ENCODE results near the gene SAA2. TPM values are rescaled to one million over a fixed set of nuclear protein-coding genes. Genes with fewer than 3 reads are reported as not detected.
A peak's percentile ranks its signal among the peaks of the same experiment; 100 is the strongest.
"Not testable (repeated sequence)": the region's sequence is repeated elsewhere in the genome, so short reads cannot be mapped to it uniquely, and the experiment has no call there.

Gene SAA2
- total RNA-seq, 2 donors from 2014 or later, result not detected

GRCh38 chr11:18264035-18264434 is 15.6 kb upstream of the SAA2 start:
- Mint-ChIP-seq H3K36me3 (ENCODE audit: low read depth) (no peaks in the 10 kb centered on the region), H3K9me3 (no peaks in the 10 kb centered on the region), H3K27ac (no peak overlapping the region), H3K4me1 (peaks cover 5% of the 10 kb centered on the region), H3K27me3 (no peaks in the 10 kb centered on the region), H3K4me3 (no peak overlapping the region)
- ATAC-seq (replicated peaks), result peak; percentile 42

GRCh38 chr11:18262681-18263350 is 14.3 kb upstream of the SAA2 start:
- H3K4me1 Mint-ChIP-seq; H3K4me3 Mint-ChIP-seq; H3K9me3 Mint-ChIP-seq; ATAC-seq (replicated peaks); H3K27me3 Mint-ChIP-seq; H3K27ac Mint-ChIP-seq; H3K36me3 Mint-ChIP-seq (ENCODE audit: low read depth): not testable (repeated sequence)

- no peaks in the 10 kb centered on the region for H3K9me3 Mint-ChIP-seq
- no peak for ATAC-seq (replicated peaks)
Observed at GRCh38 chr11:18261721-18262120, 13.3 kb upstream of the SAA2 start.

GRCh38 chr11:18259259-18259658 is 10.8 kb upstream of the SAA2 start:
- no peak for ATAC-seq (replicated peaks)
- H3K4me3 Mint-ChIP-seq, result no peak overlapping the region
- peaks cover 5% of the 10 kb centered on the region for H3K4me1 Mint-ChIP-seq
- no peaks in the 10 kb centered on the region for H3K36me3 Mint-ChIP-seq (ENCODE audit: low read depth)
- H3K27me3 Mint-ChIP-seq, result no peaks in the 10 kb centered on the region
- H3K27ac Mint-ChIP-seq, result no peak overlapping the region
- H3K9me3 Mint-ChIP-seq, result no peaks in the 10 kb centered on the region

More at GRCh38 chr11:18261721-18262120, 13.3 kb upstream of the SAA2 start:
- no peaks in the 10 kb centered on the region for H3K36me3 Mint-ChIP-seq (ENCODE audit: low read depth)
- H3K27ac Mint-ChIP-seq, result no peak overlapping the region
- no peaks in the 10 kb centered on the region for H3K27me3 Mint-ChIP-seq
- no peak overlapping the region for H3K4me3 Mint-ChIP-seq
- peaks cover 5% of the 10 kb centered on the region for H3K4me1 Mint-ChIP-seq

- H3K27me3 Mint-ChIP-seq, result no peaks in the 10 kb centered on the region
- H3K27ac Mint-ChIP-seq, result no peak overlapping the region
- ATAC-seq (replicated peaks), result no peak
- H3K9me3 Mint-ChIP-seq, result no peaks in the 10 kb centered on the region
- H3K36me3 Mint-ChIP-seq (ENCODE audit: low read depth), result no peaks in the 10 kb centered on the region
- H3K4me3 Mint-ChIP-seq, result no peak overlapping the region
- H3K4me1 Mint-ChIP-seq, result no peaks in the 10 kb centered on the region
Observed at GRCh38 chr11:18254781-18255361, 6.4 kb upstream of the SAA2 start.

GRCh38 chr11:18253778-18254338 is 5.4 kb upstream of the SAA2 start:
- Mint-ChIP-seq H3K4me1 (no peaks in the 10 kb centered on the region), H3K27me3 (no peaks in the 10 kb centered on the region), H3K36me3 (ENCODE audit: low read depth) (no peaks in the 10 kb centered on the region), H3K4me3 (no peak overlapping the region), H3K9me3 (no peaks in the 10 kb centered on the region), H3K27ac (peak overlapping the region; percentile 5)
- ATAC-seq (replicated peaks), result no peak

- no peaks in the 10 kb centered on the region for H3K4me1 Mint-ChIP-seq
- H3K4me3 Mint-ChIP-seq, result no peak overlapping the region
- H3K9me3 Mint-ChIP-seq, result no peaks in the 10 kb centered on the region
- no peak for ATAC-seq (replicated peaks)
- H3K27ac Mint-ChIP-seq, result peak overlapping the region; percentile 5
- no peaks in the 10 kb centered on the region for H3K36me3 Mint-ChIP-seq (ENCODE audit: low read depth)
- no peaks in the 10 kb centered on the region for H3K27me3 Mint-ChIP-seq
Observed at GRCh38 chr11:18253233-18253632, 4.8 kb upstream of the SAA2 start.

GRCh38 chr11:18247191-18247581 is 1.3 kb downstream of the SAA2 start:
- H3K9me3 Mint-ChIP-seq; H3K27me3 Mint-ChIP-seq; H3K36me3 Mint-ChIP-seq (ENCODE audit: low read depth): not testable (repeated sequence)
- Mint-ChIP-seq H3K4me3 (peak overlapping the region; percentile 84), H3K27ac (peak overlapping the region; percentile 93), H3K4me1 (peaks cover 15% of the 10 kb centered on the region)
- ATAC-seq (replicated peaks), result peak; percentile 51

- H3K27ac Mint-ChIP-seq, result peak overlapping the region; percentile 93
Observed at GRCh38 chr11:18246379-18247190, 1.9 kb downstream of the SAA2 start.

GRCh38 chr11:18245396-18245795 is 3.1 kb downstream of the SAA2 start:
- Mint-ChIP-seq H3K9me3 (no peaks in the 10 kb centered on the region), H3K4me3 (peak overlapping the region; percentile 84), H3K36me3 (ENCODE audit: low read depth) (no peaks in the 10 kb centered on the region), H3K27ac (no peak overlapping the region), H3K27me3 (no peaks in the 10 kb centered on the region), H3K4me1 (peaks cover 15% of the 10 kb centered on the region)
- no peak for ATAC-seq (replicated peaks)

More at GRCh38 chr11:18246379-18247190, 1.9 kb downstream of the SAA2 start:
- not testable (repeated sequence) for H3K9me3 Mint-ChIP-seq; H3K27me3 Mint-ChIP-seq; H3K36me3 Mint-ChIP-seq (ENCODE audit: low read depth)
- H3K4me1 Mint-ChIP-seq, result peaks cover 15% of the 10 kb centered on the region
- peak; percentile 80 for ATAC-seq (replicated peaks)
- peak overlapping the region; percentile 84 for H3K4me3 Mint-ChIP-seq

- Mint-ChIP-seq H3K36me3 (ENCODE audit: low read depth) (no peaks in the 10 kb centered on the region), H3K9me3 (no peaks in the 10 kb centered on the region), H3K27me3 (peaks cover 9% of the 10 kb centered on the region), H3K27ac (peak overlapping the region; percentile 74), H3K4me1 (peaks cover 15% of the 10 kb centered on the region), H3K4me3 (peak overlapping the region; percentile 26)
- ATAC-seq (replicated peaks), result no peak
Observed at GRCh38 chr11:18243783-18244362, 4.6 kb downstream of the SAA2 start.

GRCh38 chr11:18239655-18240054 is 8.8 kb downstream of the SAA2 start:
- H3K27ac Mint-ChIP-seq, result no peak overlapping the region
- H3K9me3 Mint-ChIP-seq, result no peaks in the 10 kb centered on the region
- H3K4me1 Mint-ChIP-seq, result peaks cover 5% of the 10 kb centered on the region
- no peak overlapping the region for H3K4me3 Mint-ChIP-seq
- H3K36me3 Mint-ChIP-seq (ENCODE audit: low read depth), result no peaks in the 10 kb centered on the region
- H3K27me3 Mint-ChIP-seq, result peaks cover 21% of the 10 kb centered on the region
- ATAC-seq (replicated peaks), result no peak

GRCh38 chr11:18236664-18237356 is 11.7 kb downstream of the SAA2 start, which contains the start of gene SAA4:
TSS of gene SAA4 (minus strand) at chr11:18236802. CDS start at chr11:18235926, 876 bp downstream.
- Mint-ChIP-seq H3K27ac (no peak within 1 kb of the TSS), H3K9me3 (no peaks in the 10 kb centered on the region), H3K4me3 (no peak within 1 kb of the TSS), H3K36me3 (ENCODE audit: low read depth) (no peaks in the 10 kb centered on the region), H3K27me3 (peaks cover 25% of the 10 kb centered on the region), H3K4me1 (no peaks in the 10 kb centered on the region)
- ATAC-seq (replicated peaks), result no peak
